CMK (cell line): Measurements from ENCODE around the gene CYTH3.

Source experiments
- DNase-seq: peaks from one replicate; pipeline ENCODE4 v3.0.0-alpha.2; 2010; ENCODE audit warnings: low read depth

The CYTH3 gene

GRCh38 chr7:6279937-6280336 lies 7.5 kb upstream of the CYTH3 start:
- DNase-seq, result no peak

GRCh38 chr7:6279341-6279740 lies 6.9 kb upstream of the CYTH3 start:
- DNase-seq, result no peak

GRCh38 chr7:6278749-6279310 lies 6.4 kb upstream of the CYTH3 start:
- no peak for DNase-seq

GRCh38 chr7:6277476-6277875 lies 5.1 kb upstream of the CYTH3 start:
- DNase-seq, result no peak

- DNase-seq, result no peak
Measured at GRCh38 chr7:6276911-6277408, 4.5 kb upstream of the CYTH3 start.

GRCh38 chr7:6274743-6275142 lies 2.3 kb upstream of the CYTH3 start:
- no peak for DNase-seq

- DNase-seq, result no peak
Measured at GRCh38 chr7:6273917-6274630, 1.6 kb upstream of the CYTH3 start.

- no peak for DNase-seq
Measured at GRCh38 chr7:6273380-6273837, 985 bp upstream of the CYTH3 start.

- no peak for DNase-seq
Measured at GRCh38 chr7:6271694-6272440, 557 bp downstream of the CYTH3 start.

GRCh38 chr7:6271060-6271658 lies 1.3 kb downstream of the CYTH3 start:
- no peak for DNase-seq

GRCh38 chr7:6269527-6269926 lies 2.9 kb downstream of the CYTH3 start:
- no peak for DNase-seq

GRCh38 chr7:6268907-6269306 lies 3.5 kb downstream of the CYTH3 start:
- DNase-seq, result no peak

GRCh38 chr7:6268023-6268900 lies 4.2 kb downstream of the CYTH3 start:
- no peak for DNase-seq

- DNase-seq, result no peak
Measured at GRCh38 chr7:6266699-6267098, 5.7 kb downstream of the CYTH3 start.

- no peak for DNase-seq
Measured at GRCh38 chr7:6262221-6262620, 10.2 kb downstream of the CYTH3 start.

- no peak for DNase-seq
Measured at GRCh38 chr7:6261699-6262098, 10.7 kb downstream of the CYTH3 start.

GRCh38 chr7:6260291-6261187 lies 11.9 kb downstream of the CYTH3 start:
- no peak for DNase-seq

- no peak for DNase-seq
Measured at GRCh38 chr7:6259257-6259656, 13.2 kb downstream of the CYTH3 start.

- no peak for DNase-seq
Measured at GRCh38 chr7:6258440-6259182, 13.8 kb downstream of the CYTH3 start.

- DNase-seq, result no peak
Measured at GRCh38 chr7:6257675-6258074, 14.7 kb downstream of the CYTH3 start.
